ENCODE data around the gene PDF.
A peak's percentile ranks its signal among the peaks of the same experiment; 100 is the strongest.
"Not testable (repeated sequence)": the region's sequence is repeated elsewhere in the genome, so short reads cannot be mapped to it uniquely, and the experiment has no call there.

Gene PDF, protein sequence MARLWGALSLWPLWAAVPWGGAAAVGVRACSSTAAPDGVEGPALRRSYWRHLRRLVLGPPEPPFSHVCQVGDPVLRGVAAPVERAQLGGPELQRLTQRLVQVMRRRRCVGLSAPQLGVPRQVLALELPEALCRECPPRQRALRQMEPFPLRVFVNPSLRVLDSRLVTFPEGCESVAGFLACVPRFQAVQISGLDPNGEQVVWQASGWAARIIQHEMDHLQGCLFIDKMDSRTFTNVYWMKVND

GRCh38 chr16:69330286-69331109 is at the start of gene PDF:
Gene PDF (minus strand): TSS chr16:69330588. CDS start chr16:69330570, 18 bp downstream.
- DNase-seq = peak; percentile 62 to 68

DNA sequence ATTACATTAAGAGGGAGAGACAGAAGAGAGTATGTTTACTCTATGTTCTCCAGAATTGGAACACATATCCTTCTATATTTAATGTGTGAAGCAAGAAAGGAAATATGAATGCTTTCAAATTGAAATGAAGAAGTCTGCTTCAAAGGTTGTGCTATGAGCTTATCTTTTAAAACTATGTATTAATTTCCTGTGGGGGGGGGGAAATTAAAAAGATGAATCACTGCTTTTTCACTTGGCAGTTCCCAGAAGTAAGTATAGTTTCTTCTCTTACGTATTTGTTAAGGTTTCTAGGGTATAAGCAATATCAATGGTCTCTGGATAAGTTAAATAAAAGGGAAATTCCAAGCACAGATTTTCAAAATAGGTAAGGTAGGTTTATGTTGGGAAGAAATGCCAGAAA is 48.4 kb upstream of the PDF start:
- DNase-seq = no peak

GRCh38 chr16:69378036-69378435 is 47.6 kb upstream of the PDF start:
- DNase-seq = no peak

DNA sequence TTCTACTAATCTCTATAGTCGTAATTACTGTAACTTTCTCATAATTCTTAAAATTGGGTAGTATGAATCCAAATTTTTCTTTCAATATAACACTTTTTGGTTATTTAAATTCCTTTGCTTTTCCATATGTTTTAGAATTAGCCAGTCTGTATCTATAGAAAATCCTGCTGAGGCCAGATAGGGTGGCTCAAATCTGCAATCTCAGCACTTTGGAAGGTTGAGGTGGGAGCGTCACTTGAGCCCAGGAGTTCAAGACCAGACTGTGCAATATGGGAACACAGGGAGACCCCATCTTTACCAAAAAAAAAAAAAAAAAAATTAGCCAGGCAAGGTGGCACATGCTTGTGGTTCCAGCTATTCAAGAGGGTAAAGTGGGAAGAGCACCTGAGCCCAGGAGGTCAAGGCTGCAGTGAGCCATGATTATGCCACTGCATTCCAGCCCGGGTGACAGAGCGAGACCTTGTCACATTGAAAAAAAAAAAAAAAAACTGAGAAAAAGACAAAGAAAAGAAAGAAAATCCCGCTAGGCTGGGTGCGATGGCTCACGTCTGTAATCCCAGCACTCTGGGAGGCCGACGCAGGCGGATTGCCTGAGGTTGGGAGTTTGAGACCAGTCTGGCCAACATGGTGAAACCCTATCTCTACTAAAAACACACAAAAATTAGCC is 46.1 kb upstream of the PDF start:
- DNase-seq = no peak

DNA sequence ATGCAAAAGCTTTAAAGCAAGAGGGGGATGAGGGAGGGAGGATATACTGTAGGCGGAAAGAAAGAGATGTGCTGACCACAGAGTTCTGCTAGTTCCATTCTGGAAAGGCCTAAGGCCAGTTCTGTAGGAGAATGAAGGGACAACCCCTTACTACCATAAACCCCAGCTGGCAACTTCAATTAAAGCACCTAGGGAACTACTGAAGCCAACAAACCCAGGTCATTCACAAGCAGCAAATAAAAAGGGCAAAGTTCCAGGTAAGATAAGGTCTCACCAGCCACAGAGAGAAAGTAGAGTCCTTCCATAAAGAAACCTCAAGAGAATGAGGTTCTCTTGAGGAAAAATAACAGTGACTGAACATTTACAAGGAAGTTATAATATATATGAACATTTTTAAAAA is 42.6 kb upstream of the PDF start:
- DNase-seq = no peak

- no peak for DNase-seq
Measured at GRCh38 chr16:69371564-69371963, 41.2 kb upstream of the PDF start.

GRCh38 chr16:69368866-69369265 is 38.5 kb upstream of the PDF start:
- DNase-seq = no peak

- DNase-seq = no peak
Measured at GRCh38 chr16:69367980-69368379, 37.6 kb upstream of the PDF start.

DNA sequence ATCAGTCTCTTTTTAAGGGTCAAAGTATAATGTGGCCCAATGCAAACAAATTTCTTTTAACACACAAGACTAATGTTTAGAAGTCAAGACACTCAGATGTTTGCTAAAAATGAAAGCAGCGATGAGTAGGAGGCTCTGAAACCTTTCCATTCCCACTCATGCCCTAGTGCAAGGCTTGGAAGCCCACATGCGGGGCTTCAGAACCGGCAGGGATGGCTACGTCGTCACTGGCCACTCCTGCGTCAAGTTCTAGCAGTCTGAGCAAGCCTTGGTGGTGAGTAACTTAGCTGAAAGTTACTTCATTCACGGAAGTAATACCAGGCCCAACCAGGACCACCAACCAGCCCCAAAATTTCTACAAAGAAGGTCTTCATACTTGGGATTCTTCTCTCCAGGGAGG is 36.0 kb upstream of the PDF start:
- no peak for DNase-seq

DNA sequence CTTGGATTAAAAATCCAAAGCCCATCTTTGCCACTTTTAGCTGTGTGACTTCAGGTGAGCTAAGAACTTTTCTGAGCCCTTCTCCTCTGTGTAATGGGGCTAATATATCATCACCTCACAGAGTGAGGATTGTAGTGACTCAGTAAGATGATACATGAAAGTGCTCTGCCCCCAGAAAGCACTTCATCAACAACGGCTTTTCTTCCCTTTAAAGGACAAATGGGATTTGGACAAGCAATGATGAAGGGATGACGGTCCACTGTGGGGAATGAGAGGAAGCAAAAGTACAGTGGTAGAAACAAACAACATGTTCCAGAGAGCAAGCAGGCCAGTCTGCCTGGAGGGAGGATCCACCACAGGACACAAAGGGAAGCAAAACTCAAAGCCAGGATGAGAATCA is 35.5 kb upstream of the PDF start:
- DNase-seq = no peak

DNA sequence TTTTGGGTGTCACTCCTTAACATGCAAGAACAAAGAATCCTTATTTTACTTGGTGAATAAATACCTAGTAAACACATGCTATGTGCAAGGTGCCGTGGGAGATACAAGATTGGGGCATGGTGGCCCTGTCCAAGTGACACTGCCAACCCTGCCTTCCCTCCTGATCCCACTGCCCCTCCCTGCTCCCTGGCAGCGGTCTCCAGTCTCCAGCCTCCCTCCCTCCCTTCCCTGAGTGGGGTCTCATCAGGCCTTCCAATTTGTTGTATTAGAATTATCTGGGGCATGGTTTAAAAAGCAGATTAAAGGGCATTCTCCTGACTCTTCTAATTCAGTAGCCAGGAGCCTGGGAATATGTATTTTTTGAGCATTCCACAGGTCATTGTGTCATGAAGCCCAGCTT is 33.7 kb upstream of the PDF start:
- DNase-seq = no peak

DNA sequence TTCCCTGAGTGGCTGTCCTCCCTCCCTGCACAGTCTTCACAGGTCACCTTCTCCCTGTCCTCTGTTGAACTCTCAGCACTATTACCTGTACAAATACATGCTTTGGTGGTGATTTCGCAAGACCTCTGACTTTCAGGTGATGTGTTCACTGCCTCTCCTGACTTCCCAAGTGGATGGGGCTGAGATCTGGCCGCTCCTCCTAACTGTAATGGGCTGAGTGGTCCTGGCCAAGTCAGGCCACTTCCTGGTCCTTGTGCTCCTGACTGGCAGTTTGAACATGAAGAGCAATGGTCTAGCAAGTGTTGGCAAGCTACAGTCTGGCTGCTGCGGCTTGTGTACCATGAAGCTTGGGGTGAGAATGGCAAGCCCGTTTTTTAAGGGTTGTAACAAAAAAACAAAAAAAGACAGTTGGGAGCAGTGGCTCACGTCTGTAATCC is 32.9 kb upstream of the PDF start:
- no peak for DNase-seq

DNA sequence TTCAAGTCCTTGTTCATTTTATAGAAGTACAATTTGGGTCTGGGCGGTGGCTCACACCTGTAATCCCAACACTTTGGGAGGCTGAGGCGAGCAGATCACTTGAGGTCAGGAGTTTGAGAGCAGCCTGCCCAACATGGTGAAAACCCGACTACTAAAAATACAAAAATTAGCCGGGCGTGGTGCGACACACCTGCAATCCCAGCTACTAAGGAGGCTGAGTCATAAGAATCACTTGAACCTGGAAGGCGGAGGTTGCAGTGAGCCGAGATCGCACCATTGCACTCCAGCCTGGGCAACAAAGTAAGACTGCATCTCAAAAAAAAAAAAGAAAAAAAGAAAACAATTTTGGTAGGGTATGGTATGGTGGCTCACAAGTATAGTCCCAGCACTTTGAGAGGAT is 29.7 kb upstream of the PDF start:
- not testable (repeated sequence) for DNase-seq

DNA sequence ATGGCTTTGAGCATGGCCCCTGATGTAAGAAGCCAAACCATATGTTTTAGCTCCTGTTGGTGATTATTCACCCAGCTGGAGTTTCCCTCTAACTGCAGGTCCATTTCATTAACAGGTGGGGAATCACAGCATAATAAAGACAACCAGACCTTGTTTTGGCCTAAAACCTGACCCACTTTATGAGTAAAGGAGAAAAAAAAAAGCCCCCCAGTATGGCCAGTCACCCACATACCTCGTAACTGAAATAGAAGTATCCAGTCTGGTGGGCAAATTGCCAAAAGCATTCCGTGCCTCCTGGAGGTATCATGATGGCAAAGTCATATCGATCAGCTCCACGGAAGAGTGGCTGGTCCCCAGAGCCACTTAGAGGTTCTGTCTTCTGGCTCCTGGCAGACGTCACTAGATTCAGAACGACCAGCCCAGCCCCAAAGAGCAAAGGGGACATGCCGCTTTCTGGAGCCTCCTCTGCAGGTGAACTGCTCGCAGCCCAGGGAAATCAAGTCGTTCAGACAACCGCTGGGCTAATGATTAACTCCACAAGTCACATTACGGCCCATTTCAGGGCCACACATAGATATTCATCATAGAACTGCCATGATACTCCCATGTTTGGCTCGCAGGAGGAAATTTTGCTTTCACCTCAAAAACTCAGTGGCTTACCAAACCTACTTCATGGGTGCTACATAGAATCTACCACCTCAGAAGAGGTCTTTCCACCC is 21.1 kb upstream of the PDF start, which contains the start of gene TMED6:
Gene TMED6 (minus strand): TSS at position 478 of the 719 bp plus-strand sequence. CDS start 33 bp downstream, at position 445.
- DNase-seq = no peak

DNA sequence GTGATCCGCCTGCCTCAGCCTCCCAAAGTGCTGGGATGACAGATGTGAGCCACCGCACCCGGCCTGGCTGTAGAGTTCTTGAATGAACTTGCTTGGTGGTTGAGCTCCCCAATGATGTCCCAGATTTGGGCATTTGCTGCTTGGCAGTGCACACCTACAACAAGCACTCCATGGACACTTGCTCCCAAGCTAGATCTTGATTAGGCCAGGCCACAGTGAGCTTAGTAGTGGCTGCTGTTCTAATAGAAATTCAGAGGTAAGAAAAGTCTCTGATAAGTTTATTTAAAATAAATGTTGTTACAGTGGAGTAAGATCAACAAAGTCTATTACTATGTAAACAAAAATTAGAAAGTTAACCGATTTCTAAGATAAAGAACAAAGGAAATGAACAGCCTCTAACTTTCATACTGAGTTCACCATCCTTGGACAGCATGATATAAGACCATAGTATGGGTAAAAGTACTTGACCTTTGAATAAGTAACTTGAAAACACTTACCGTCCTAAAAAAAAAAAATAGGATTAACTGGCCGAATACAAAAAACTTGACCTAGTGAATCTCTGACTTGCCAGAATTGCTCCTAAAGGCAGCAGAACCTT is 20.2 kb upstream of the PDF start:
- DNase-seq = no peak

DNA sequence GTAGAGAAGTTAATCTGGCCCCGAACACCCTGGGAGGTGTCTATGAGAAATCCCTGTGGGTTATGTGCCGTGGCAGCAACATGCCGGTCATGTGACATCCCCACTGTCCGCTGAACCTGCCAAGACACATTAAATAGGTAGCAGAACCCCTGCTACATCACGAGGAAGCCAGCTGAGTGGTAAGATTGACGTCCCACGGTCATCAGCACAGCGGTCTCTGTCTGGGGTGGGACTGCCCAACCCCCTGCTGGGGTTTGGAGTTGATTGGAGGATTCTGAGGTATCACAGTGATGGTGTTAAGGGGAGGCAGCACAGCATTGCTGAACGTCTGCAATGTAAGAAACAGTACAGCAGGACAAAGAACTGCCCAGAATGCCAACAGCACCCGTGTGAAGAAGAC is 19.1 kb upstream of the PDF start:
- no peak for DNase-seq

DNA sequence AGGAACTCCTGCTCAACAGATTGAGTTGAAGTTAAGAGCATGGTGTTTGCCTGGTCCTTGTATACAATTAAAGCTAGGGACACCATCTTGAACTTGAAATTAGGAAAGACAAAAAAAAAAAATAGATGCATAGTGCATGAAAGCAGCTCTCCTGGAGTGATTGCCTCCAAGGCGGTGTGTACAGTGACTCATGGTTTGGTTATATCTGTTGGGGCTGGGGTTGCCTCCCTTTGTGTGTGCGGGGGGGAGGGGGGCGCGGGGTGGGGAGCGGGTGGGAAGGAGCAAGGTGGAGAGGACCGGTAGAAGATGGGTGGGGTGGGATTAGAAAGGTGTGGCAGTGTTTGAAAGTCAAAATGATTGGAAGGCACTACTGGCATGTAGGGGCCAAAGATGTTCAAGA is 17.8 kb upstream of the PDF start:
- no peak for DNase-seq

DNA sequence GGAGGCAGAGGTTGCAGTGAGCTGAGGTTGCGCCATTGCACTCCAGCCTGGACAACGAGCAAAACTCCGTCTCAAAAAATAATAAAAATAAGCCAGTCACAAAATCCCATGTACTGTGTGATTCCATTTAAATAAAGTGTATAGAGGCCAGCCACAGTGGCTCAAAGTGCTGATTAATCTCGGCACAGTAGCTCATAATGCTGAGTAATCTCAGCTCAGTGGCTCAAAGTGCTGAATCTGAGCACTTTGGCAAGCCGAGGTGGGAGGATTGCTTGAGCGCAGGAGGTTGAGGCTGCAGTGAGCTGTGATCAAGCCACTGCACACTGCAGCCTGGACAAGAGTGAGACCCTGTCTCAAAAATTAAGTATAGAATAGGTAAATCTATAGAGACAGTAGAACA is 16.3 kb upstream of the PDF start:
- DNase-seq = no peak

GRCh38 chr16:69345923-69346322 is 15.5 kb upstream of the PDF start:
- DNase-seq = no peak

GRCh38 chr16:69344171-69344570 is 13.8 kb upstream of the PDF start:
- DNase-seq = no peak

DNA sequence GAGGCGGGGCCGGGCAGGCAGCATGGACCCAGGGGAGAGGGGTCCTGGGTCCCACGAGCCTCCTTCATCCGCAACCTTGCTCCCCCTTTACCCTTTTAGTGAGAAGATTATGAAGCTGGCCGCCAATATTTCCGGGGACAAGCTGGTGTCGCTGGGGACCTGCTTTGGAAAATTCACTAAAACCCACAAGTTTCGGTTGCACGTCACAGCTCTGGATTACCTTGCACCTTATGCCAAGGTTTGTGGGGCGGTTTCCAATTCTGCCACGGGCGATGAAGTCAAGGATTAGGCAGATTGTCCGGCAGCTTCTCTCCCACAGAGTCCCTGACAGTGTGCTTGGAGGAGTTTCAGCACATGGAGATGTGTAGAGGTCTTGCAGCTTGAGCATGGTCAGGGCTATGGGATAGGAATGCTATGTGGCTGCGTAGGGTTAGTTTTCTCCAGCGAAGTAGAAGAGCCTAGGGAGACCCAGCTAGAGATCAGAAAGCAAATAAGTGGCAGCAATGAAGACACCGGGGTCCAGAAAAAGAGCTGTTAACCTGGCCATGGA is 9.8 kb upstream of the PDF start:
- no peak for DNase-seq

Measured in bone marrow (tissue), 2 donors.